Pancreas (tissue), 10 donors: Measurements from ENCODE around the gene AFF3. TPM values are rescaled to one million over a fixed set of nuclear protein-coding genes. Genes with fewer than 3 reads are reported as not detected.

ENCODE experiments used
- ATAC-seq, 4 donors: fragments of 200-7000 bp; cut with Tn5 transposase; one replicate each; pipeline versions ENCODE4 v1.8.0 to v1.9.1; 2020; ENCODE audit warnings: mild to moderate bottlenecking in 4 of 4, moderate library complexity in 4 of 4
- DNase-seq, 6 donors: peaks; one replicate each; pipeline ENCODE4 v3.0.0-alpha.2; 2020
- FAIRE-seq: peaks from 2 replicates; lab custom pipeline; 2012; peaks lifted over from hg19 to GRCh38; lab: Jason Lieb, UNC
- H3K27ac ChIP-seq, 4 donors: fragments of 200-600 bp; sonication (generic); 1 replicate in 3 of 4; 2 replicates in 1 of 4; pipeline versions ENCODE4 v1.5.0 to v1.8.0; 2020
- H3K27me3 ChIP-seq, 4 donors: fragments of 200-600 bp; one replicate each; pipeline ENCODE4 v1.8.0; 2021
- H3K36me3 ChIP-seq, 3 donors: fragments of 200-600 bp; sonication (generic) in 1 of 3; one replicate each; pipeline versions ENCODE4 v1.5.0 to v1.8.0; 2020 to 2021
- H3K4me1 ChIP-seq, 3 donors: fragments of 200-600 bp; one replicate each; pipeline ENCODE4 v1.8.0; 2021
- H3K4me3 ChIP-seq, 4 donors: fragments of 200-600 bp; sonication (generic) in 2 of 4; one replicate each; pipeline versions ENCODE4 v1.5.0 to v1.8.0; 2020 to 2021
- H3K9me3 ChIP-seq, 4 donors: fragments of 200-600 bp; one replicate each; pipeline ENCODE4 v1.8.0; 2021
- CTCF ChIP-seq, 4 donors: fragments of 200-600 bp; sonication (generic) in 3 of 4; IDR thresholded peaks; one replicate each; pipeline versions ENCODE4 v1.5.0 to v1.8.0; 2021; ENCODE audit warnings: antibody characterized with exemption in 4 of 4
- WGBS, 2 donors: extraction: QIAGEN DNeasy Blood & Tissue Kit; methylation state at CpG; one replicate each; pipeline ENCODE4 v1.1.7; 2013; 5-methylcytosine and 5-hydroxymethylcytosine counted together
- intact Hi-C, 3 donors: fragments of 100-400 bp; cut with DNase I; formaldehyde crosslinking; loops; one replicate each; pipeline versions ENCODE4 v1.11.1 to v1.14.2; 2022
- polyA plus RNA-seq, 2 donors: library from polyadenylated mRNA; stranded (reverse); fragments of 200-250 nt; gene quantifications; one replicate each; pipeline ENCODE4 v1.2.3, GENCODE V29; 2013
- total RNA-seq, 6 donors: library from RNA; stranded (reverse); fragmentation: NEBNext Ultra II Directional in 4 of 6; extraction: Animal tissue kit (Norgen Biotek cat#: 25700) in 4 of 6; gene quantifications; one replicate each; pipeline versions ENCODE4 v1.2.1 to v1.2.4, GENCODE V29; 2021 to 2023
- donor health status: healthy with polysubstance abuse.
- donor health status: DM: no; HTN: no; CAD: no; lungs with moderate emphysema.
- donor health status: DM: no; HTN: no; CAD: no.
- donor health status: control.
- donor health status: control.
- donor health status: Bipolar disorder and iron deficiency.
- donor health status: DM: yes; HTN: yes; CAD: no.
- donor health status: DM: no; HTN: no; CAD: no.
- donor health status: DM: no; HTN: no; CAD: no.
- donor health status: DM: yes; HTN: yes; CAD: no.

The AFF3 gene
- total and polyA plus RNA-seq, 8 donors = 0.19 to 1.1 (median 0.54) TPM

DNA sequence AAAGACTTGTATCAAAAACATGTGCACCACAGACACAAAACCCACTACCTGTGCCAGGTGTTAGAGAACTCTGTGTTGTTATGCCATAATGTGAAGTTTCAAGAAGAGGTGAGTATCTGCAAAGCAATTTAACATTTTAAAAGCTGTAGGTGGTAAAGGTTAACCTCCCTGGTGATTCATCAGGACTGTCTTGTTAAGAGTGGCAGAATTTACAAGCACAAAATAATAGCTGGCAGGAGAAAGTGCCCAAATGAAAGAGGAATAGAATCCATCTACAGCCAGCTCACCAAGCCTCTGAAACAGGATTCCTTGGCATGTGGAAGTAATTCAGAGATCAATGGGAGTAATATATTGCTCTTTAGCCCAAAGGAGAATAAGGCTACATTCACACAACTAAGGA lies 230.7 kb downstream of the AFF3 start:
- intact Hi-C loops = no loop called here
- DNase-seq (no peak), ATAC-seq (no peak), FAIRE-seq (no peak)
- Histone ChIP-seq H3K36me3 (no peaks in the 10 kb centered on the region), H3K4me3 (no peak overlapping the region), H3K27ac (no peak overlapping the region), H3K9me3 (no peaks in the 10 kb centered on the region), H3K4me1 (no peaks in the 10 kb centered on the region), H3K27me3 (no peaks in the 10 kb centered on the region)
- no peak for TF ChIP-seq CTCF (IDR thresholded peaks at IDR 0.05)

DNA sequence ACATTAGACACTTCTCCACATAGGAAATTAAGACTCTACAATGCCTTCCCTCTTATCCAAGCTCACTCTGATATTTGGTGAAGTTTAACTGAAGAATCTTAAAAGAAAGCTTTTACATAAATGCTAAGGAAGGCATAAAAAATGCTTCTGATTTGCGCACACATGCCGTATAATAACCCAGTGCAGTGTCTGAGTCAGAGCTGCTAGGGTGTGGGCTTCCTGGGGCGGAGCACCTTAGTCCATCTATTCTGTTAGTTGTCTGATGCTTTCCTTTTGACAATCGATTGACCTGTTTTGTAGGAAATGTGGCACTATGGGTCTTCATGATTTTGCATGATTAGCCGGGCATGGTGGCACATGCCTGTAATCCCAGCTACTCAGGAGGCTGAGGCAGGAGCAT lies 231.5 kb downstream of the AFF3 start:
- H3K4me1 ChIP-seq = no peaks in the 10 kb centered on the region
- no peaks in the 10 kb centered on the region for H3K36me3 ChIP-seq
- H3K27me3 ChIP-seq = no peaks in the 10 kb centered on the region
- intact Hi-C loops = no loop called here
- TF ChIP-seq CTCF (IDR thresholded peaks at IDR 0.05) = no peak
- H3K27ac ChIP-seq = no peak overlapping the region
- DNase-seq (no peak), ATAC-seq (no peak), FAIRE-seq (no peak)
- H3K4me3 ChIP-seq = no peak overlapping the region
- 88 to 90% methylated on average over 5 of the region's 5 CpGs for WGBS, 2 donors
- H3K9me3 ChIP-seq = no peaks in the 10 kb centered on the region

DNA sequence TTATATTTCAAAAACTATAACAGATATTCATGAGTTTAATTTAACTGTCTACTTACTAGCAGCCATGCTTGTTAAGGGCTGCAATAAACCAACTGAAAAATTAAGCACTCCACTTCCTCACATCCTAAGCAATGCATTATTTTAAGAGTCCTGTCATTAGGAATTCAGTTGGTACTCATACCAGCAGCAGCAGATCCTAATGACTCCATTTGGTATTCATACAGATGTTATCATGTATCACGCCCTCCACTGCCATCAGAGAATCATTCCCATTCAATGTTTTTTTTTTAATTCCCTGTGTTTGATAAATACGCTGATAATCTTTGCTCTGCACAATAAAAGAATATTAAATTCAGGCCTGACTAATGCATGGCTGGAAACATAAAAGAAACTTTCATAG lies 236.8 kb downstream of the AFF3 start:
- no peak for TF ChIP-seq CTCF (IDR thresholded peaks at IDR 0.05)
- H3K4me3 ChIP-seq = no peak overlapping the region
- H3K9me3 ChIP-seq = no peaks in the 10 kb centered on the region
- ATAC-seq = no peak
- no peaks in the 10 kb centered on the region for H3K36me3 ChIP-seq
- 91 to 93% methylated on average over 2 of the region's 2 CpGs for WGBS, 2 donors
- no peaks in the 10 kb centered on the region for H3K4me1 ChIP-seq
- no peak for DNase-seq
- no peak overlapping the region for H3K27ac ChIP-seq
- FAIRE-seq = no peak
- no peaks in the 10 kb centered on the region for H3K27me3 ChIP-seq
- intact Hi-C loops = no loop called here

DNA sequence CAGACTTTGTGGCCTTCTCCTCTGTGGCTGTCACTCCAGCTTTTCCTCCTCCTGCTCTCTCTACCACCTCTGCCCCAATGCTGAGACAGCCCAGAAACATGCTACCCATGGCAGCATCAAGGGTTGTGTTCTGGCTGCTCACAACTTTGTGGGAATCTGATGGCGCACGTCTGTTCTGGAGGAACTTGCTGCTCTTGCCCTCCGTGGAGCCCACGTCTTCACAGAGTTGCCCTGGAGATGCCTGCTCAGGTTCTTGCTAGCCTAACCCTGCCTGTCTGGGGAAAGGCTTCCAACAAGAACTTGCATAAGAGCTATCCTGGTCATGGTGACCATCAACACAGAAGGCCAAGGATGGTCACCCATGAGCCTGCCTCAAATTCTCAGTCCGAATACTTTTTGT lies 237.4 kb downstream of the AFF3 start:
- H3K27ac ChIP-seq = no peak overlapping the region

GRCh38 chr2:99903981-99904380 lies 238.4 kb downstream of the AFF3 start:
- Histone ChIP-seq H3K27me3 (no peaks in the 10 kb centered on the region), H3K36me3 (no peaks in the 10 kb centered on the region), H3K4me1 (peaks cover 0 to 5% (median 0%) of the 10 kb centered on the region in 3 donors), H3K27ac (no peak overlapping the region), H3K4me3 (no peak overlapping the region), H3K9me3 (no peaks in the 10 kb centered on the region)
- ATAC-seq = no peak
- FAIRE-seq = no peak
- no peak for TF ChIP-seq CTCF (IDR thresholded peaks at IDR 0.05)
- DNase-seq = no peak
- intact Hi-C loops = no loop called here
- 77 to 79% methylated on average over 5 of the region's 5 CpGs for WGBS, 2 donors

More for the DNA sequence above, 237.4 kb downstream of the AFF3 start:
- no peak for DNase-seq
- Histone ChIP-seq H3K36me3 (no peaks in the 10 kb centered on the region), H3K9me3 (no peaks in the 10 kb centered on the region), H3K4me3 (no peak overlapping the region), H3K27me3 (no peaks in the 10 kb centered on the region), H3K4me1 (no peaks in the 10 kb centered on the region)
- intact Hi-C loops = no loop called here
- ATAC-seq = no peak
- no peak for TF ChIP-seq CTCF (IDR thresholded peaks at IDR 0.05)
- 82 to 90% methylated on average over 5 of the region's 5 CpGs for WGBS, 2 donors
- FAIRE-seq = no peak
